Fibroblast of pulmonary artery (primary cell): Measurements from ENCODE around the gene FIG4.
"Not testable (repeated sequence)": the region's sequence is repeated elsewhere in the genome, so short reads cannot be mapped to it uniquely, and the experiment has no call there.

Experiments
- DNase-seq: peaks from one replicate; pipeline ENCODE4 v3.0.0-alpha.2; 2010; ENCODE audit warnings: low read depth
- H3K4me3 ChIP-seq: replicated peaks from 2 replicates; pipeline ENCODE4 v1.5.1; 2011; ENCODE audit warnings: low read depth, mild to moderate bottlenecking, control low read depth, low read length, moderate library complexity
- TF ChIP-seq, protein P1 (sequence below): IDR thresholded peaks from 2 replicates; pipeline ENCODE4 v1.5.1; 2011; ENCODE audit warnings: mild to moderate bottlenecking, control low read depth, low read length, inconsistent platforms; ENCODE audit errors: missing control alignments

FIG4 gene

GRCh38 chr6:109669811-109670210, 21.3 kb upstream of the FIG4 start:
- DNase-seq: no peak
- no peak overlapping the region for H3K4me3 ChIP-seq
- TF ChIP-seq, protein P1, sequence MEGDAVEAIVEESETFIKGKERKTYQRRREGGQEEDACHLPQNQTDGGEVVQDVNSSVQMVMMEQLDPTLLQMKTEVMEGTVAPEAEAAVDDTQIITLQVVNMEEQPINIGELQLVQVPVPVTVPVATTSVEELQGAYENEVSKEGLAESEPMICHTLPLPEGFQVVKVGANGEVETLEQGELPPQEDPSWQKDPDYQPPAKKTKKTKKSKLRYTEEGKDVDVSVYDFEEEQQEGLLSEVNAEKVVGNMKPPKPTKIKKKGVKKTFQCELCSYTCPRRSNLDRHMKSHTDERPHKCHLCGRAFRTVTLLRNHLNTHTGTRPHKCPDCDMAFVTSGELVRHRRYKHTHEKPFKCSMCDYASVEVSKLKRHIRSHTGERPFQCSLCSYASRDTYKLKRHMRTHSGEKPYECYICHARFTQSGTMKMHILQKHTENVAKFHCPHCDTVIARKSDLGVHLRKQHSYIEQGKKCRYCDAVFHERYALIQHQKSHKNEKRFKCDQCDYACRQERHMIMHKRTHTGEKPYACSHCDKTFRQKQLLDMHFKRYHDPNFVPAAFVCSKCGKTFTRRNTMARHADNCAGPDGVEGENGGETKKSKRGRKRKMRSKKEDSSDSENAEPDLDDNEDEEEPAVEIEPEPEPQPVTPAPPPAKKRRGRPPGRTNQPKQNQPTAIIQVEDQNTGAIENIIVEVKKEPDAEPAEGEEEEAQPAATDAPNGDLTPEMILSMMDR: no peak

DNA sequence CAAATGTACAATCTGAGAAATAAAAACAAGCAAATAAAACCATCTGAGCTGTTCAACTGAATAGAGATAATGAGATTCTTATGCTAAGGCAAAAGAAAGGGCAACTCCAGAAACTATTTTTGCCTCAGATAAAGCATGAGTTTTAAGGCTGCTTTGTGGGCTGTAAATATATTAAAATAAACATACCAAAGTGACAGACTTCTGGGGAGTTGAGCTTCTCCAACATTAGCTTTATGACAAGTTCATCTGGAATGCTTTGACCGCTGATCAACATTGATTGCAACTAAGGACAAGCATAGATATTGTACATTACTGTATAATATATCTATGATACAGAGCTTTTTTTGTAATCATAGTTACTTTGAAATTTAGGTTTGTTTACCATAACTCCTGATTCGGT, 19.4 kb upstream of the FIG4 start:
- TF ChIP-seq, protein P1: no peak
- no peak overlapping the region for H3K4me3 ChIP-seq
- peak; percentile 41 for DNase-seq

DNA sequence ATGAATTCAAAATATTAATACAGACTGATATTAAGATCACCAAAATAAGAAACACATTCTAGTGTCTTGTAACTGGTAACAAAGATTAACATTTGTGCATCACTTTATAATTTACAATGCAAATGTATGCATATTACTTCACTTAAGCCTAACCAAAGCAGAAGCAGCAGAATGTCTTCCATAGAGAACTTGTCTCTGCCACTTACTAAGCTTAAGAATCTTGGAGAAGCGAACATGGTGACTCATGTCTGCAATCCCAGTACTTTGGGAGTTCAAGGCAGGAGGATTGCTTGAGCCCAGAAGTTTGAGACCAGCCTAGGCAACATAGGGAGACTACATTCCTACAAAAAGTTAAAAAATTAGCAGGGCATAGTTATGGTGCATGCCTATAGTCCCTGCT, 18.9 kb upstream of the FIG4 start:
- peak; percentile 43 for DNase-seq
- H3K4me3 ChIP-seq: no peak overlapping the region

GRCh38 chr6:109672839-109673238, 18.3 kb upstream of the FIG4 start:
- no peak overlapping the region for H3K4me3 ChIP-seq
- DNase-seq: no peak
- TF ChIP-seq, protein P1: no peak

More for the DNA sequence above, 18.9 kb upstream of the FIG4 start:
- TF ChIP-seq, protein P1: no peak

DNA sequence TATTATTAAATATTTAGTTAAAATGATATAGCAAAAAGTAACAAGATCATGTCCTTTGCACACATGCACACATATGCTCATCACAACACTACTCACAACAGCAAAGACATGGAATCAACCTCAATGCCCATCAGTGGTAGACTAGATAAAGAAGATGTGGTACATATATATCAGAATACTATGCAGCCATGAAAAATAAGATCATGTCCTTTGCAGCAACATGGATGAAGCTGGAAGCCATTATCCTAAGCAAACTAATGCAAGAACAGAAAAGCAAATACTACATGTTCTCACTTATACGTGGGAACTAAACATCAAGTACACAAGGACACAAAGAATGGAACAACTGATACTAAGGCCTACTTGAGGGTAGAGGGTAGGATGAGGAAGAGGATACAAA, 14.4 kb upstream of the FIG4 start:
- TF ChIP-seq, protein P1: no peak
- DNase-seq: no peak

GRCh38 chr6:109678240-109678639, 12.9 kb upstream of the FIG4 start:
- no peak for DNase-seq
- no peak overlapping the region for H3K4me3 ChIP-seq
- TF ChIP-seq, protein P1: no peak

More for the DNA sequence above, 14.4 kb upstream of the FIG4 start:
- H3K4me3 ChIP-seq: no peak overlapping the region

DNA sequence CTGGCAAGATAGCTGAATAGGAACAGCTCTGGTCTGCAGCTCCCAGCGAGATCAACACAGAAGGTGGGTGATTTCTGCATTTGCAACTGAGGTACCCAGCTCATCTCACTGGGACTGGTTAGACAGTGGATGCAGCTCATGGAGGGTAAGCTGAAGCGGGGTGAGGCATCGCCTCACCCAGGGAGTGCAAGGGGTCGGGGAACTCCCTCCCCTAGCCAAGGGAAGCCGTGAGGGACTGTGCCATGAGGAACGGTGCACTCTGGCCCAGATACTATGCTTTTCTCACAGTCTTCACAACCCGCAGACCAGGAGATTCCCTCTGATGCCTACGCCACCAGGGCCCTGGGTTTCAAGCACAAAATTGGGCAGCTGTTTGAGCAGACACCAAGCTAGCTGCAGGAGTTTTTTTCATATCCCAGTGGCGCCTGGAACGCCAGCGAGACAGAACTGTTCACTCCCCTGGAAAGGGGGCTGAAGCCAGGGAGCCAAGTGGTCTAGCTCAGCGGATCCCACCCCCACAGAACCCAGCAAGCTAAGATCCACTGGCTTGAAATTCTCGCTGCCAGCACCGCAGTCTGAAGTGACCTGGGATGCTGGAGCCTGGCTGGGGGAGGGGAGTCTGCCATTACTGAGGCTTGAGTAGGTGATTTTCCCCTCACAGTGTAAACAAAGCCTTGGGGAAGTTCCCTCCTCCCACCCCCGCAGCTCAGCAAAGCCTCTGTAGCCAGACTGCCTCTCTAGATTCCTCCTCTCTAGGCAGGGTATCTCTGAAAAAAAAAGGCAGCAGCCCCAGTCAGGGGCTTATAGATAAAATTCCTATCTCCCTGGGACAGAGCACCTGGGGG, 12.2 kb upstream of the FIG4 start:
- DNase-seq, H3K4me3 ChIP-seq: not testable (repeated sequence)
